SJCRH30 (cell line): ENCODE data around the gene LNX2. TPM values are rescaled to one million over a fixed set of nuclear protein-coding genes. Genes with fewer than 3 reads are reported as not detected.
"Not testable (repeated sequence)": the region's sequence is repeated elsewhere in the genome, so short reads cannot be mapped to it uniquely, and the experiment has no call there.

Source experiments
- DNase-seq, 2 experiments: peaks; one replicate each; pipeline ENCODE4 v3.0.0-alpha.2; 2015 to 2020
- H3K27ac ChIP-seq: fragments of 250-450 bp; sonication (Bioruptor Pico); 2 replicates; pipeline ENCODE4 v1.5.1; 2020; ENCODE audit warnings: mild to moderate bottlenecking, moderate library complexity
- H3K27me3 ChIP-seq: fragments of 250-450 bp; sonication (Bioruptor Pico); 2 replicates; pipeline ENCODE4 v1.5.1; 2020; ENCODE audit warnings: mild to moderate bottlenecking, moderate library complexity
- H3K36me3 ChIP-seq: fragments of 250-450 bp; sonication (Bioruptor Pico); 2 replicates; pipeline ENCODE4 v1.5.1; 2020; ENCODE audit warnings: mild to moderate bottlenecking, moderate library complexity
- H3K4me1 ChIP-seq: fragments of 250-450 bp; sonication (Bioruptor Pico); 2 replicates; pipeline ENCODE4 v1.5.1; 2020; ENCODE audit warnings: mild to moderate bottlenecking, moderate library complexity
- H3K4me3 ChIP-seq: fragments of 250-450 bp; sonication (Bioruptor Pico); 2 replicates; pipeline ENCODE4 v1.5.1; 2020; ENCODE audit warnings: mild to moderate bottlenecking, moderate library complexity
- H3K9me3 ChIP-seq: fragments of 250-450 bp; sonication (Bioruptor Pico); replicated peaks from 2 replicates; pipeline ENCODE4 v1.5.1; 2020; ENCODE audit warnings: mild to moderate bottlenecking, moderate library complexity
- total RNA-seq: library from RNA; depleted of rRNA; stranded (reverse); fragments of >200 nt; shearing (Covaris generic); gene quantifications from 2 replicates; pipeline ENCODE4 v1.2.3, GENCODE V29; 2014

LNX2 gene
- total RNA-seq, 1 experiment from 2014 or later: 16.7 TPM

GRCh38 chr13:27631156-27631555 is 10.8 kb upstream of the LNX2 start:
- Histone ChIP-seq H3K27me3 (no peaks in the 10 kb centered on the region), H3K27ac (no peak overlapping the region), H3K4me3 (no peak overlapping the region), H3K36me3 (peaks cover 16% of the 10 kb centered on the region), H3K9me3 (no peaks in the 10 kb centered on the region), H3K4me1 (peaks cover 12% of the 10 kb centered on the region)
- DNase-seq: no peak

GRCh38 chr13:27628766-27629165 is 8.4 kb upstream of the LNX2 start:
- peaks cover 26% of the 10 kb centered on the region for H3K36me3 ChIP-seq
- H3K4me1 ChIP-seq, H3K4me3 ChIP-seq, H3K27ac ChIP-seq, DNase-seq, H3K9me3 ChIP-seq, H3K27me3 ChIP-seq: not testable (repeated sequence)

GRCh38 chr13:27628081-27628480 is 7.8 kb upstream of the LNX2 start:
- Histone ChIP-seq H3K36me3 (peaks cover 29% of the 10 kb centered on the region), H3K4me3 (no peak overlapping the region), H3K9me3 (no peaks in the 10 kb centered on the region), H3K27ac (no peak overlapping the region), H3K27me3 (no peaks in the 10 kb centered on the region), H3K4me1 (peaks cover 3% of the 10 kb centered on the region)
- DNase-seq: no peak

GRCh38 chr13:27627380-27627779 is 7.1 kb upstream of the LNX2 start:
- DNase-seq: no peak
- no peaks in the 10 kb centered on the region for H3K27me3 ChIP-seq
- no peak overlapping the region for H3K4me3 ChIP-seq
- H3K9me3 ChIP-seq: no peaks in the 10 kb centered on the region
- peaks cover 9% of the 10 kb centered on the region for H3K4me1 ChIP-seq
- no peak overlapping the region for H3K27ac ChIP-seq
- H3K36me3 ChIP-seq: peaks cover 31% of the 10 kb centered on the region

GRCh38 chr13:27625839-27626238 is 5.5 kb upstream of the LNX2 start:
- no peak overlapping the region for H3K27ac ChIP-seq
- no peak for DNase-seq
- no peaks in the 10 kb centered on the region for H3K27me3 ChIP-seq
- peaks cover 26% of the 10 kb centered on the region for H3K36me3 ChIP-seq
- peaks cover 9% of the 10 kb centered on the region for H3K4me1 ChIP-seq
- H3K4me3 ChIP-seq: no peak overlapping the region
- no peaks in the 10 kb centered on the region for H3K9me3 ChIP-seq

- no peak overlapping the region for H3K4me3 ChIP-seq
- H3K36me3 ChIP-seq: peaks cover 23% of the 10 kb centered on the region
- no peak overlapping the region for H3K27ac ChIP-seq
- H3K9me3 ChIP-seq: no peaks in the 10 kb centered on the region
- peaks cover 11% of the 10 kb centered on the region for H3K4me1 ChIP-seq
- no peak for DNase-seq
- no peaks in the 10 kb centered on the region for H3K27me3 ChIP-seq
Measured at GRCh38 chr13:27624071-27624470, 3.7 kb upstream of the LNX2 start.

GRCh38 chr13:27622881-27623280 is 2.6 kb upstream of the LNX2 start:
- DNase-seq: peak; percentile 30 to 56
- H3K4me3 ChIP-seq: peak overlapping the region; percentile 96
- H3K27ac ChIP-seq: peak overlapping the region; percentile 72
- peaks cover 23% of the 10 kb centered on the region for H3K36me3 ChIP-seq
- peaks cover 14% of the 10 kb centered on the region for H3K4me1 ChIP-seq
- H3K27me3 ChIP-seq: no peaks in the 10 kb centered on the region
- no peaks in the 10 kb centered on the region for H3K9me3 ChIP-seq

- Histone ChIP-seq H3K9me3 (no peaks in the 10 kb centered on the region), H3K4me1 (peaks cover 15% of the 10 kb centered on the region), H3K36me3 (peaks cover 23% of the 10 kb centered on the region), H3K27me3 (no peaks in the 10 kb centered on the region), H3K4me3 (peak overlapping the region; percentile 96), H3K27ac (peak overlapping the region; percentile 72)
- peak; percentile 15 to 47 for DNase-seq
Measured at GRCh38 chr13:27622102-27622820, 1.9 kb upstream of the LNX2 start.

GRCh38 chr13:27621366-27622101 is 1.2 kb upstream of the LNX2 start, which contains the start of gene POLR1D:
TSS of gene POLR1D (plus strand) at chr13:27621892. CDS start at chr13:27621984, 92 bp downstream.
- H3K27ac ChIP-seq: peak within 1 kb of the TSS; percentile 72
- DNase-seq: peak; percentile 72 to 85
- H3K4me1 ChIP-seq: peaks cover 23% of the 10 kb centered on the region
- no peaks in the 10 kb centered on the region for H3K9me3 ChIP-seq
- H3K36me3 ChIP-seq: peaks cover 23% of the 10 kb centered on the region
- H3K4me3 ChIP-seq: peak within 1 kb of the TSS; percentile 96
- H3K27me3 ChIP-seq: no peaks in the 10 kb centered on the region

GRCh38 chr13:27621116-27621365 is 712 bp upstream of the LNX2 start:
- Histone ChIP-seq H3K27ac (peak overlapping the region; percentile 45), H3K4me1 (peaks cover 24% of the 10 kb centered on the region), H3K9me3 (no peaks in the 10 kb centered on the region), H3K27me3 (no peaks in the 10 kb centered on the region), H3K4me3 (peak overlapping the region; percentile 96), H3K36me3 (peaks cover 23% of the 10 kb centered on the region)
- DNase-seq: no peak

- H3K27ac ChIP-seq: peak overlapping the region; percentile 45; the same call in 1 of the 2 replicates
- H3K4me3 ChIP-seq: peak overlapping the region; percentile 96
- no peaks in the 10 kb centered on the region for H3K27me3 ChIP-seq
- peak; percentile 40 to 58 for DNase-seq
- peaks cover 24% of the 10 kb centered on the region for H3K4me1 ChIP-seq
- no peaks in the 10 kb centered on the region for H3K9me3 ChIP-seq
- peaks cover 16% of the 10 kb centered on the region for H3K36me3 ChIP-seq
Measured at GRCh38 chr13:27619728-27620376, 477 bp downstream of the LNX2 start.

- Histone ChIP-seq H3K9me3 (no peaks in the 10 kb centered on the region; the same call in 1 of the 2 replicates), H3K27ac (peak overlapping the region; percentile 45; the same call in 1 of the 2 replicates), H3K36me3 (peaks cover 15% of the 10 kb centered on the region), H3K27me3 (no peaks in the 10 kb centered on the region), H3K4me1 (peaks cover 24% of the 10 kb centered on the region), H3K4me3 (peak overlapping the region; percentile 96)
- no peak for DNase-seq
Measured at GRCh38 chr13:27619093-27619727, 1.1 kb downstream of the LNX2 start.

GRCh38 chr13:27617881-27618321 is 2.4 kb downstream of the LNX2 start:
- Histone ChIP-seq H3K4me3 (no peak overlapping the region), H3K27me3 (no peaks in the 10 kb centered on the region), H3K9me3 (no peaks in the 10 kb centered on the region; the same call in 1 of the 2 replicates), H3K27ac (no peak overlapping the region), H3K36me3 (peaks cover 4% of the 10 kb centered on the region), H3K4me1 (peaks cover 19% of the 10 kb centered on the region)
- no peak for DNase-seq

GRCh38 chr13:27613628-27614027 is 6.7 kb downstream of the LNX2 start:
- Histone ChIP-seq H3K4me3 (no peak overlapping the region), H3K36me3 (0 out of 2 replicates have a peak, but pooled peaks cover 2% of the 10 kb centered on the region), H3K4me1 (peaks cover 11% of the 10 kb centered on the region), H3K9me3 (no peaks in the 10 kb centered on the region; the same call in 1 of the 2 replicates), H3K27ac (no peak overlapping the region), H3K27me3 (no peaks in the 10 kb centered on the region)
- DNase-seq: no peak
